SJSA1 (cell line): ENCODE measurements around the gene NANOG. TPM values are rescaled to one million over a fixed set of nuclear protein-coding genes. Genes with fewer than 3 reads are reported as not detected.
"Not testable (repeated sequence)": the region's sequence is repeated elsewhere in the genome, so short reads cannot be mapped to it uniquely, and the experiment has no call there.

Experiments used
- DNase-seq, 2 experiments: peaks; one replicate each; pipeline ENCODE4 v3.0.0-alpha.2; 2015 to 2020; ENCODE audit warnings: low spot score in 2 of 2, low read depth in 1 of 2
- H3K27ac ChIP-seq: fragments of 250-450 bp; sonication (Bioruptor Pico); 2 replicates; pipeline ENCODE4 v1.5.1; 2020; ENCODE audit warnings: mild to moderate bottlenecking, moderate library complexity
- H3K27me3 ChIP-seq: fragments of 250-450 bp; sonication (Bioruptor Pico); replicated peaks from 2 replicates; pipeline ENCODE4 v1.5.1; 2020; ENCODE audit warnings: mild to moderate bottlenecking, moderate library complexity
- H3K36me3 ChIP-seq: fragments of 250-450 bp; sonication (Bioruptor Pico); 2 replicates; pipeline ENCODE4 v1.5.1; 2020; ENCODE audit warnings: mild to moderate bottlenecking
- H3K4me1 ChIP-seq: fragments of 250-450 bp; sonication (Bioruptor Pico); replicated peaks from 2 replicates; pipeline ENCODE4 v1.6.1; 2021; ENCODE audit warnings: mild to moderate bottlenecking
- H3K4me3 ChIP-seq: fragments of 250-450 bp; sonication (Bioruptor Pico); 2 replicates; pipeline ENCODE4 v1.5.1; 2020; ENCODE audit warnings: mild to moderate bottlenecking
- H3K9me3 ChIP-seq: fragments of 250-450 bp; sonication (Bioruptor Pico); replicated peaks from 2 replicates; pipeline ENCODE4 v1.5.1; 2020; ENCODE audit warnings: mild to moderate bottlenecking
- total RNA-seq: library from RNA; depleted of rRNA; stranded (reverse); fragments of >200 nt; shearing (Covaris generic); gene quantifications from 2 replicates; pipeline ENCODE4 v1.2.3, GENCODE V29; 2014; rRNA removed

NANOG gene
- total RNA-seq: not detected in 2 replicates

GRCh38 chr12:7788884-7789528 lies at the start of gene NANOG:
Gene NANOG, plus strand, starts transcription at chr12:7789402. Its CDS starts 213 bp downstream, at chr12:7789615.
- not testable (repeated sequence) for H3K4me3 ChIP-seq, H3K27ac ChIP-seq, DNase-seq, H3K9me3 ChIP-seq, H3K36me3 ChIP-seq, H3K4me1 ChIP-seq, H3K27me3 ChIP-seq

- Histone ChIP-seq H3K27ac (no peak within 1 kb of the TSS), H3K4me3 (no peak within 1 kb of the TSS), H3K4me1 (no peaks in the 10 kb centered on the region), H3K36me3 (no peaks in the 10 kb centered on the region), H3K9me3 (no peaks in the 10 kb centered on the region), H3K27me3 (no peaks in the 10 kb centered on the region)
- no peak for DNase-seq
These were observed 42.0 kb upstream of the NANOG start, which contains the start of gene CLEC4C for GRCh38 chr12:7747246-7747645. Gene CLEC4C, minus strand, starts transcription at chr12:7747375. Its CDS starts 27 bp downstream, at chr12:7747348.

DNA sequence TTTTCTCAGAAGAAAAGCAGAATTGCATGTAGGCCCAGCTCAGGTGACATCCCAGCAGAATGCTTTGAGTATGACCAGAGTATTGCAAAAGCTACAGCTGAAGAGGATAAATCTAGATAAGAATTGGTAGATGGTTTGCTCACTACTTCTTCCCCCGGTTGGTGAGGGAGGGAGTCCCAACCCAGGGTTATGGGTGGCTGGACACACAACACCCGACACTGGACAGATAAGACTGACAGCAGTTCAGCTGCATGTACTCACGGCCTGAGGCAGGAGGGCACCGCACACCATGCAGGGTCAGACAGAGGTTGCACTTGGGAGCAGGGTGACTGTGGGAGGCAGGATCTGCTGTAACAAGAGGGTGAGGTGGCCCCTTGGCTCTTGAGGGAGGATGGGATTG lies 40.4 kb upstream of the NANOG start:
- Histone ChIP-seq H3K9me3 (no peaks in the 10 kb centered on the region), H3K4me1 (no peaks in the 10 kb centered on the region), H3K36me3 (no peaks in the 10 kb centered on the region), H3K27me3 (no peaks in the 10 kb centered on the region), H3K4me3 (no peak overlapping the region), H3K27ac (no peak overlapping the region)
- DNase-seq: no peak

DNA sequence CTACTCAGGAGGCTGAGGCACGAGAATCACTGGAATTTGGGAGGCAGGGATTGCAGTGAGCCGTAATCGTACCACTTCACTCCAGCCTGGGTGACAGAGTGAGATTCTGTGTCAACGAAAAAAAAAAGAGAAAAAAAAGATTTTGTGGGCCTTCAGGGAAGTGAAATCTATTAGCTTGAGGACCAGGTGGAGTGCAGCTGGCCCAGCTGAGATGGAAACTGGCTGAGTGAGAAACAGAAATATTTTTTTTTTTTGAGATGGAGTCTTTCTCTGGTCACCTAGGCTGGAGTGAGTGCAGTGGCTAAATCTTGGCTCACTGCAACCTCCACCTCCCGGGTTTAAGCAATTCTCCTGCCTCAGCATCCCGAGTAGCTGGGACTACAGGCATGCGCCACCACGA lies 39.8 kb upstream of the NANOG start:
- Histone ChIP-seq H3K9me3 (no peaks in the 10 kb centered on the region), H3K4me1 (no peaks in the 10 kb centered on the region), H3K4me3 (no peak overlapping the region), H3K27me3 (no peaks in the 10 kb centered on the region), H3K36me3 (no peaks in the 10 kb centered on the region), H3K27ac (no peak overlapping the region)
- DNase-seq: no peak

DNA sequence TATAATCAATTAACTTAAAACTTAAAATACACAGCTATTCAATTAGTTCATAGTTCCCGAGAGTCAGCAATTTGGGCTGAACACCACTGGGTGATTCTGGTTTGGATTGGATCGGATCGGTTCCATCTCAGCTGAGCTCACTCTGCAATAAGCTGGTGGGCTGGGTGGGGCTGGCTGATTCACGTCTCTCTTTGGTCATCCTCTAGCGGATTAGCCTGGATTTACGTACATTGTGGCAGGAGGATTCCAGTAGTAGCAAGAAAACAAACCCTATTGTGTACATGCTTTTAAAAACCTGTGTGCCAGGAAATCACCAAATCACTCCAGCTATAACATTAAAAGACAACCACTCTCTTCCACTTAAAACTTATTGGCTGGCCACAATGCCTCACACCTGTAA lies 38.9 kb upstream of the NANOG start:
- Histone ChIP-seq H3K4me3 (no peak overlapping the region), H3K27me3 (no peaks in the 10 kb centered on the region), H3K4me1 (no peaks in the 10 kb centered on the region), H3K9me3 (no peaks in the 10 kb centered on the region), H3K27ac (no peak overlapping the region), H3K36me3 (no peaks in the 10 kb centered on the region)
- no peak for DNase-seq

GRCh38 chr12:7751394-7751793 lies 37.8 kb upstream of the NANOG start:
- Histone ChIP-seq H3K9me3 (no peaks in the 10 kb centered on the region), H3K27ac (no peak overlapping the region), H3K27me3 (no peaks in the 10 kb centered on the region), H3K36me3 (no peaks in the 10 kb centered on the region), H3K4me1 (no peaks in the 10 kb centered on the region), H3K4me3 (no peak overlapping the region)
- no peak for DNase-seq

- not testable (repeated sequence) for H3K9me3 ChIP-seq, DNase-seq, H3K27ac ChIP-seq, H3K27me3 ChIP-seq, H3K4me3 ChIP-seq, H3K4me1 ChIP-seq, H3K36me3 ChIP-seq
These were observed 37.0 kb upstream of the NANOG start for GRCh38 chr12:7751941-7752922.

DNA sequence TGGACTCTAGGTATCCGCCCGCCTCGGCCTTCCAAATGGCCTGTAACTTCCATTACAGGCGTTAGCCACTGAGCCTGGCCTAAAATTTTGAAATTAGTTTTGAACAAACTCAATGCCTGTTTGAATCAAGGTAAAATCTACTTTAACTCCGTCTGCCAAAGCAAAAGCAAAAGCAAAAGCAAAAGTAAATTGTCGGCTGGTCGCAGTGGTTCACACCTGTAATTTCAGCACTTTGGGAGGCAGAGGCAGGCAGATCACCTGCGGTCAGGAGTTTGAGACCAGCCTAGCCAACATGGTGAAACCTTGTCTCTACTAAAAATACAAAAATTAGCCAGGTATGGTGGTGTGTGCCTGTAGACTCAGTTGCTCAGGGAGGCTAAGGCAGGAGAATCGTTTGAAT lies 33.5 kb upstream of the NANOG start:
- DNase-seq, H3K4me3 ChIP-seq, H3K36me3 ChIP-seq, H3K4me1 ChIP-seq, H3K27me3 ChIP-seq, H3K27ac ChIP-seq, H3K9me3 ChIP-seq: not testable (repeated sequence)

DNA sequence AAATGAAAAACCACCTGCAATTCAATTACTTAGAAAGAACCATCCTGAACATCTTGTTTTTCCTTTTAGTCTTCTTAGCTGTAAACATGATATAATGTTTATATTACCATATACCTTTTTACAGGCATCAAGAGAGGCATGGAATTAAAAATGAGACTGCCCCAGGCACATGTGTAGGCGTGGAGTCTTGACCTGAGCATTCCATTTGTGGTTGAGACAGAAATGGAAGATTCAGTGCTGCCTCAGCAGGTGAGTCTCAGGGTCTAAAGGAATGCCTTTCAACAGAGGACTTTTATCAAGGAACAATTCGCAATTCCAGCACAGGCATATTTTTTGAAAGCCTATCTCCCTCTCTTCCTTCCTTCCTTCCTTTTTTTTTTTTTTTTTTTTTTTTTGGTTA lies 32.2 kb upstream of the NANOG start:
- Histone ChIP-seq H3K4me1 (no peaks in the 10 kb centered on the region), H3K27ac (no peak overlapping the region), H3K4me3 (no peak overlapping the region), H3K27me3 (no peaks in the 10 kb centered on the region), H3K36me3 (no peaks in the 10 kb centered on the region), H3K9me3 (no peaks in the 10 kb centered on the region)
- DNase-seq: no peak

GRCh38 chr12:7758766-7759140 lies 30.4 kb upstream of the NANOG start:
- Histone ChIP-seq H3K4me1 (no peaks in the 10 kb centered on the region), H3K9me3 (peaks cover 2% of the 10 kb centered on the region), H3K4me3 (no peak overlapping the region), H3K36me3 (no peaks in the 10 kb centered on the region), H3K27ac (no peak overlapping the region), H3K27me3 (no peaks in the 10 kb centered on the region)
- no peak for DNase-seq

GRCh38 chr12:7769999-7770398 lies 19.2 kb upstream of the NANOG start:
- Histone ChIP-seq H3K27me3 (no peaks in the 10 kb centered on the region), H3K9me3 (no peaks in the 10 kb centered on the region), H3K4me3 (no peak overlapping the region), H3K4me1 (no peaks in the 10 kb centered on the region), H3K27ac (no peak overlapping the region), H3K36me3 (no peaks in the 10 kb centered on the region)
- no peak for DNase-seq

- Histone ChIP-seq H3K4me1 (no peaks in the 10 kb centered on the region), H3K27ac (no peak overlapping the region), H3K27me3 (no peaks in the 10 kb centered on the region), H3K9me3 (no peaks in the 10 kb centered on the region), H3K36me3 (no peaks in the 10 kb centered on the region), H3K4me3 (no peak overlapping the region)
- no peak for DNase-seq
These were observed 7.9 kb upstream of the NANOG start for GRCh38 chr12:7781274-7781673.

GRCh38 chr12:7782055-7782454 lies 7.1 kb upstream of the NANOG start:
- H3K4me3 ChIP-seq: no peak overlapping the region
- H3K9me3 ChIP-seq: no peaks in the 10 kb centered on the region

GRCh38 chr12:7783433-7783832 lies 5.8 kb upstream of the NANOG start:
- not testable (repeated sequence) for H3K36me3 ChIP-seq, H3K27me3 ChIP-seq, H3K4me1 ChIP-seq, DNase-seq, H3K4me3 ChIP-seq, H3K9me3 ChIP-seq, H3K27ac ChIP-seq

More at GRCh38 chr12:7782055-7782454, 7.1 kb upstream of the NANOG start:
- Histone ChIP-seq H3K27me3 (no peaks in the 10 kb centered on the region), H3K4me1 (no peaks in the 10 kb centered on the region), H3K27ac (no peak overlapping the region), H3K36me3 (no peaks in the 10 kb centered on the region)
- DNase-seq: no peak
